ENCODE data around the gene TIGD4. TPM values are rescaled to one million over a fixed set of nuclear protein-coding genes. Genes with fewer than 3 reads are reported as not detected.

TIGD4 gene
- total RNA-seq, 1 experiment from 2014 or later: 2.0 TPM

- H2AK5ac ChIP-seq (ENCODE audit: insufficient read length, low read length): no peak overlapping the region
- WGBS (ENCODE audit: extremely low coverage, insufficient read length, low lambda C conversion rate): no CpG with 5 or more reads among the region's 30 CpGs
- H2BK15ac ChIP-seq (ENCODE audit: low read depth, low read length): no peak overlapping the region
- peak overlapping the region; percentile 31 for H3K27ac ChIP-seq (ENCODE audit: insufficient read length, low read depth, low read length)
- H3K79me2 ChIP-seq (ENCODE audit: insufficient read depth, low read length): peaks cover 2% of the 10 kb centered on the region; the same call in 1 of the 2 replicates
- peaks cover 9% of the 10 kb centered on the region for H3K23me2 ChIP-seq (ENCODE audit: insufficient read length, low read depth, low read length, poor library complexity, severe bottlenecking)
- no peaks in the 10 kb centered on the region; a peak in 1 of 7 replicates for H3K36me3 Mint-ChIP-seq (ENCODE audit: insufficient read depth in 1 of 3, low read depth in 3 of 3)
- peak overlapping the region; percentile 93 to 98 (median 98) for H3K27ac Mint-ChIP-seq
- no peak overlapping the region for H4K8ac ChIP-seq (replicated peaks; ENCODE audit: insufficient read length, low read depth, low read length)
- no peaks in the 10 kb centered on the region for H3K27me3 Mint-ChIP-seq (ENCODE audit: low read depth)
- peak overlapping the region; percentile 57 for H2AFZ ChIP-seq (ENCODE audit: low read length)
- no peaks in the 10 kb centered on the region for H3K9me3 Mint-ChIP-seq
- H2BK20ac ChIP-seq (ENCODE audit: low read depth, low read length, poor library complexity, severe bottlenecking): no peak overlapping the region
- H3K56ac ChIP-seq (ENCODE audit: insufficient read length, low read depth, low read length): no peak overlapping the region
- no peak overlapping the region for H2BK12ac ChIP-seq (ENCODE audit: insufficient read length, low read depth, low read length)
- H3K4me3 Mint-ChIP-seq: peak overlapping the region; percentile 99 to 100
- no peaks in the 10 kb centered on the region for H3K9me3 ChIP-seq (ENCODE audit: control insufficient read depth, low read depth, low read length)
- H4K20me1 ChIP-seq (ENCODE audit: control insufficient read depth, insufficient read depth, insufficient read length): no peaks in the 10 kb centered on the region
- TF ChIP-seq, protein P1, sequence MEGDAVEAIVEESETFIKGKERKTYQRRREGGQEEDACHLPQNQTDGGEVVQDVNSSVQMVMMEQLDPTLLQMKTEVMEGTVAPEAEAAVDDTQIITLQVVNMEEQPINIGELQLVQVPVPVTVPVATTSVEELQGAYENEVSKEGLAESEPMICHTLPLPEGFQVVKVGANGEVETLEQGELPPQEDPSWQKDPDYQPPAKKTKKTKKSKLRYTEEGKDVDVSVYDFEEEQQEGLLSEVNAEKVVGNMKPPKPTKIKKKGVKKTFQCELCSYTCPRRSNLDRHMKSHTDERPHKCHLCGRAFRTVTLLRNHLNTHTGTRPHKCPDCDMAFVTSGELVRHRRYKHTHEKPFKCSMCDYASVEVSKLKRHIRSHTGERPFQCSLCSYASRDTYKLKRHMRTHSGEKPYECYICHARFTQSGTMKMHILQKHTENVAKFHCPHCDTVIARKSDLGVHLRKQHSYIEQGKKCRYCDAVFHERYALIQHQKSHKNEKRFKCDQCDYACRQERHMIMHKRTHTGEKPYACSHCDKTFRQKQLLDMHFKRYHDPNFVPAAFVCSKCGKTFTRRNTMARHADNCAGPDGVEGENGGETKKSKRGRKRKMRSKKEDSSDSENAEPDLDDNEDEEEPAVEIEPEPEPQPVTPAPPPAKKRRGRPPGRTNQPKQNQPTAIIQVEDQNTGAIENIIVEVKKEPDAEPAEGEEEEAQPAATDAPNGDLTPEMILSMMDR (conservative IDR thresholded peaks at IDR 0.05): no peak
- no peak overlapping the region for H4K91ac ChIP-seq (ENCODE audit: insufficient read length, low read depth, low read length)
- H3K18ac ChIP-seq (ENCODE audit: insufficient read length, low read depth, low read length): peak overlapping the region; percentile 41
- no peak overlapping the region for H3T11ph ChIP-seq (ENCODE audit: low read length)
- H3K79me1 ChIP-seq (ENCODE audit: insufficient read depth, low read depth, low read length, poor library complexity, severe bottlenecking): no peaks in the 10 kb centered on the region
- no peak overlapping the region for H3K23ac ChIP-seq (ENCODE audit: insufficient read length, low read depth, low read length)
- DNase-seq: no peak
- peak overlapping the region; percentile 87 for H3K4me2 ChIP-seq (ENCODE audit: insufficient read depth, insufficient read length, low read length)
- H4K5ac ChIP-seq (ENCODE audit: insufficient read length, low read depth, low read length): no peak overlapping the region
- H3K27me3 ChIP-seq (ENCODE audit: insufficient read depth, low read length): no peaks in the 10 kb centered on the region
- H3K4me1 Mint-ChIP-seq: peaks cover 24 to 25% of the 10 kb centered on the region in 2 experiments
- no peaks in the 10 kb centered on the region for H3K4me1 ChIP-seq (ENCODE audit: insufficient read depth, low read length)
- no peak overlapping the region for H2BK5ac ChIP-seq (ENCODE audit: insufficient read length, low read length)
- no peak overlapping the region for H2BK120ac ChIP-seq (ENCODE audit: low read depth, low read length, poor library complexity, severe bottlenecking)
- peak overlapping the region; percentile 86 for H3K14ac ChIP-seq (ENCODE audit: insufficient read depth, low read length)
- no peak overlapping the region for H3K4ac ChIP-seq (ENCODE audit: low read depth, low read length)
- H3K9ac ChIP-seq (ENCODE audit: extremely low read depth, insufficient read length, low read length): peak overlapping the region; percentile 77
These were observed 646 bp downstream of the TIGD4 start for GRCh38 chr4:152778656-152779512.

Measured in H9 (cell line).